GM18867 (cell line): ENCODE data around the gene PITPNM1.
A peak's percentile ranks its signal among the peaks of the same experiment; 100 is the strongest.

Experiments used
- ATAC-seq: cut with Tn5 transposase; IDR thresholded peaks from one replicate; pipeline ENCODE4 v1.9.1; 2021; ENCODE audit warnings: mild to moderate bottlenecking, moderate library complexity; ENCODE audit not compliant: unreplicated experiment

PITPNM1 gene

DNA sequence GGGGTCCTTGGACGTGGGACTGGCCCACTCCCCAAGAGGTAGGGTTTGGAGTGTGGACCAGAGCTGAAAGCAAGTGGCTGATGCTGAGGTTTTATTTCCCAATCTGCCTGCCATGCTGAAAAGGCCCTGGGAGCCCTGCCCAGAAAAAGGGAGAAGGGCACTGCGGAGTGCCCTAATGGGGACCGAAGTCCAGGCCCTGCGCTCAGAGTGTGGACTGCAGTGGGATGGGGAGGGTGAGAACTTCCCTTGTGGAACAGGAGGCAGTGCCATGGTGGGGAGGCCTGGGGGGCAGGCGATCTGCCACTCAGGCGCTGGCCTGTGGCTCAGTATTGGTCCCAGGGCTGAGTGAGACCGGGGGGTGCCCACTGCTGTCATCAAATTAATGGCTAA lies 56.9 kb downstream of the PITPNM1 start:
- no peak for ATAC-seq

DNA sequence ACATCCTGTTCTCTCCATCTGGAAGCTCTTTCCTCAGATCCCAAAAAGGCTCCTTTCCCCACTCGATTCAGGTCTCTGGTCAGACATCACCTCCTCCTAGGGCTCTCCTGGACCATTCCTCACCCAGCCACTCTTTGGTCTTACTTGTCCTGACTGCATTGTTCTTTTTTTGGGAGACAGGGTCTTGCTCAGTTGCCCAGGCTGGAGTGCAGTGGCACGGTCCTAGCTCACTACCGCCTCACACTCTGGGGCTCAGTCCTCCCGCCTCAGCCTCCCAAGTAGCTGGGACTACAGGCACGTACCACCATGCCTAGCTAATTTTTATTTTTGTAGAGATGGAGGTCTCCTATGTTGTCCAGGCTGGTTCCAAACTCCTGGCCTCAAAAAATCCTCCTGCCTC lies 59.6 kb downstream of the PITPNM1 start:
- ATAC-seq = no peak

- peak; percentile 3 for ATAC-seq
These were observed 62.4 kb downstream of the PITPNM1 start for GRCh38 chr11:67442504-67443404.
